H1 (cell line): ENCODE data around the gene LAMA3. TPM values are rescaled to one million over a fixed set of nuclear protein-coding genes. Genes with fewer than 3 reads are reported as not detected.

Experiments
- CTCF ChIA-PET: fragments of 300-600 bp; sonication (Branson Sonifier 250); formaldehyde crosslinking; loops from one replicate; lab custom pipeline; 2021; ENCODE audit not compliant: partially characterized antibody; lab: Charles Lee
- POLR2A ChIA-PET: fragments of 300-600 bp; sonication (Branson Sonifier 250); formaldehyde crosslinking; loops from one replicate; lab custom pipeline; 2021; ENCODE audit warnings: inconsistent platforms; ENCODE audit not compliant: partially characterized antibody; lab: Charles Lee
- DNase-seq, 2 experiments: peaks; one replicate each; pipeline versions ENCODE4 v3.0.0 to v3.0.0-alpha.2; 2010 to 2022; ENCODE audit warnings: low spot score in 2 of 2, low read depth in 1 of 2, mixed read lengths in 1 of 2
- FAIRE-seq: peaks from 2 replicates; lab custom pipeline; 2011; peaks lifted over from hg19 to GRCh38; lab: Jason Lieb, UNC
- H2AFZ ChIP-seq: 2 replicates; pipeline ENCODE4 v1.8.1; 2012; ENCODE audit warnings: low read length, inconsistent platforms
- H2AK5ac ChIP-seq: 2 replicates; pipeline ENCODE4 v1.6.1; 2013; ENCODE audit warnings: low read depth, low read length
- H2BK120ac ChIP-seq: replicated peaks from 2 replicates; pipeline ENCODE3; 2013; ENCODE audit warnings: low read depth, low read length, inconsistent platforms
- H2BK12ac ChIP-seq: 2 replicates; pipeline ENCODE4 v1.6.1; 2013; ENCODE audit warnings: low read depth, low read length
- H2BK15ac ChIP-seq: 2 replicates; pipeline ENCODE4 v1.6.1; 2013; ENCODE audit warnings: low read length
- H2BK20ac ChIP-seq: 2 replicates; pipeline ENCODE4 v1.6.1; 2013; ENCODE audit warnings: low read length
- H2BK5ac ChIP-seq: 2 replicates; pipeline ENCODE4 v1.6.1; 2013; ENCODE audit warnings: low read depth, low read length
- H3K14ac ChIP-seq: 2 replicates; pipeline ENCODE4 v1.6.1; 2013; ENCODE audit warnings: inconsistent platforms; ENCODE audit not compliant: insufficient read length
- H3K18ac ChIP-seq: 2 replicates; pipeline ENCODE4 v1.6.1; 2013; ENCODE audit warnings: low read length; ENCODE audit errors: extremely low read depth
- H3K23ac ChIP-seq: 2 replicates; pipeline ENCODE4 v1.6.1; 2013; ENCODE audit warnings: inconsistent platforms; ENCODE audit not compliant: insufficient read length
- H3K23me2 ChIP-seq: 2 replicates; pipeline ENCODE4 v1.6.1; 2013; ENCODE audit warnings: low read depth, low read length
- H3K27ac ChIP-seq: 2 replicates; pipeline ENCODE4 v1.6.1; 2011; ENCODE audit warnings: low read depth, low read length, inconsistent platforms
- H3K27me3 ChIP-seq, 4 experiments: replicated peaks in 1 of 4; 1 replicate in 1 of 4; 2 replicates in 3 of 4; pipeline versions ENCODE4 v1.6.1 to v1.8.1; 2011 to 2013; ENCODE audit warnings: low read length in 3 of 4, mild to moderate bottlenecking in 3 of 4, inconsistent platforms in 2 of 4, mixed read lengths in 2 of 4, moderate library complexity in 1 of 4; ENCODE audit not compliant: control insufficient read depth in 3 of 4, insufficient read depth in 3 of 4; ENCODE audit errors: extremely low read depth in 1 of 4
- H3K36me3 ChIP-seq, 4 experiments: 2 replicates each; pipeline versions ENCODE4 v1.6.1 to v1.8.1; 2011 to 2013; ENCODE audit warnings: mild to moderate bottlenecking in 4 of 4, low read length in 3 of 4, moderate library complexity in 2 of 4, control low read depth in 1 of 4, inconsistent platforms in 1 of 4; ENCODE audit not compliant: insufficient read depth in 4 of 4, control insufficient read depth in 2 of 4
- H3K4ac ChIP-seq: replicated peaks from 2 replicates; pipeline ENCODE3; 2013; ENCODE audit warnings: low read length, low read depth, mixed read lengths, inconsistent platforms; ENCODE audit not compliant: insufficient read length
- H3K4me1 ChIP-seq, 4 experiments: replicated peaks in 1 of 4; 1 replicate in 1 of 4; 2 replicates in 3 of 4; pipeline versions ENCODE4 v1.6.1 to v1.8.1; 2011 to 2013; ENCODE audit warnings: low read length in 3 of 4, inconsistent platforms in 2 of 4, mixed read lengths in 1 of 4; ENCODE audit not compliant: insufficient read depth in 4 of 4, control insufficient read depth in 3 of 4
- H3K4me2 ChIP-seq, 2 experiments: 2 replicates each; pipeline versions ENCODE4 v1.6.1 to v1.8.1; 2011 to 2013; ENCODE audit warnings: low read depth in 2 of 2, low read length in 2 of 2, control low read depth in 1 of 2, inconsistent platforms in 1 of 2, mild to moderate bottlenecking in 1 of 2; ENCODE audit not compliant: insufficient read depth in 1 of 2
- H3K4me3 ChIP-seq, 4 experiments: fragments of 200-600, 300-600 bp in 1 of 4; sonication (generic), shearing (Covaris generic), sonication (Bioruptor Twin) in 1 of 4; 2 replicates each; pipeline versions ENCODE4 v1.5.1 to v1.8.1; 2011 to 2016; ENCODE audit warnings: low read length in 4 of 4, low read depth in 3 of 4, control low read depth in 2 of 4, inconsistent platforms in 2 of 4, mild to moderate bottlenecking in 2 of 4, mixed read lengths in 1 of 4, moderate library complexity in 1 of 4; ENCODE audit not compliant: insufficient read depth in 2 of 4; ENCODE audit errors: extremely low read depth in 1 of 4
- H3K56ac ChIP-seq: replicated peaks from 2 replicates; pipeline ENCODE3; 2013; ENCODE audit warnings: low read depth, mild to moderate bottlenecking, mixed read lengths, low read length, inconsistent platforms; ENCODE audit not compliant: insufficient read length
- H3K79me1 ChIP-seq: 2 replicates; pipeline ENCODE4 v1.6.1; 2013; ENCODE audit warnings: low read depth, low read length, control low read depth
- H3K79me2 ChIP-seq, 2 experiments: 2 replicates each; pipeline versions ENCODE4 v1.6.1 to v1.8.1; 2012 to 2013; ENCODE audit warnings: low read length in 2 of 2, mild to moderate bottlenecking in 2 of 2, inconsistent platforms in 1 of 2; ENCODE audit not compliant: insufficient read depth in 2 of 2, control insufficient read depth in 1 of 2
- H3K9ac ChIP-seq, 4 experiments: replicated peaks in 1 of 4; 1 replicate in 1 of 4; 2 replicates in 3 of 4; pipeline versions ENCODE4 v1.6.1 to v1.8.1; 2011 to 2013; ENCODE audit warnings: low read depth in 3 of 4, low read length in 3 of 4, control low read depth in 2 of 4, mild to moderate bottlenecking in 2 of 4, moderate library complexity in 2 of 4, inconsistent platforms in 1 of 4; ENCODE audit errors: extremely low read depth in 1 of 4
- H3K9me3 ChIP-seq, 2 experiments: 2 replicates each; pipeline versions ENCODE4 v1.6.1 to v1.8.1; 2012 to 2013; ENCODE audit warnings: mild to moderate bottlenecking in 2 of 2, moderate library complexity in 2 of 2, control low read depth in 1 of 2, inconsistent platforms in 1 of 2, low read depth in 1 of 2, low read length in 1 of 2, mixed read lengths in 1 of 2; ENCODE audit not compliant: insufficient read depth in 2 of 2
- H4K20me1 ChIP-seq, 2 experiments: replicated peaks in 1 of 2; 2 replicates each; pipeline versions ENCODE3 to v1.8.1; 2011 to 2013; ENCODE audit warnings: inconsistent platforms in 2 of 2, low read length in 2 of 2, mild to moderate bottlenecking in 1 of 2; ENCODE audit not compliant: insufficient read depth in 2 of 2, control insufficient read depth in 1 of 2
- H4K5ac ChIP-seq: 2 replicates; pipeline ENCODE4 v1.6.1; 2013; ENCODE audit warnings: low read length, low read depth, mixed read lengths, inconsistent platforms; ENCODE audit not compliant: insufficient read length
- H4K8ac ChIP-seq: 2 replicates; pipeline ENCODE4 v1.8.0; 2013; ENCODE audit warnings: mild to moderate bottlenecking, moderate library complexity, low read length, inconsistent platforms; ENCODE audit not compliant: insufficient read depth; ENCODE audit errors: extremely low read depth
- H4K91ac ChIP-seq: replicated peaks from 2 replicates; pipeline ENCODE3; 2013; ENCODE audit warnings: low read length, mixed read lengths, inconsistent platforms; ENCODE audit not compliant: insufficient read length
- CBX5 ChIP-seq: fragments of 300-800, 300-1000 bp; sonication (generic); IDR thresholded peaks from 2 replicates; pipeline ENCODE4 v1.7.1; 2016; ENCODE audit warnings: antibody characterized with exemption, low read length, low read depth
- CBX8 ChIP-seq: fragments of 300-800, 300-1000 bp; sonication (generic); IDR thresholded peaks from 2 replicates; pipeline ENCODE4 v1.7.1; 2016; ENCODE audit warnings: low read depth, low read length, borderline replicate concordance
- CHD2 ChIP-seq: IDR thresholded peaks from 2 replicates; pipeline ENCODE4 v1.6.1; 2012; ENCODE audit warnings: low read length, improper control_type of control experiment
- PHF8 ChIP-seq: fragments of 200-600 bp; sonication (generic); conservative IDR thresholded peaks from 2 replicates; pipeline ENCODE4 v1.7.1; 2012; ENCODE audit warnings: low read depth, mild to moderate bottlenecking, inconsistent platforms, low read length, moderate library complexity
- polyA plus RNA-seq, 7 experiments: library from polyadenylated mRNA; depleted of rRNA in 3 of 7; stranded (reverse) in 5 of 7; unstranded in 2 of 7; fragments of >200 nt in 5 of 7; fragments of 200-250 nt in 2 of 7; gene quantifications; 1 replicate in 5 of 7; 2 replicates in 1 of 7; 4 replicates in 1 of 7; pipeline versions ENCODE4 v1.2.1 to v1.2.3, GENCODE V29; 2011 to 2013; ENCODE audit warnings: missing spikeins in 2 of 7, mixed read lengths in 2 of 7
- total RNA-seq: library from RNA; stranded (reverse); fragmentation: NEBNext Ultra II Directional; extraction: Animal tissue kit (Norgen Biotek cat#: 25700); gene quantifications from 2 replicates; pipeline ENCODE4 v1.2.1, GENCODE V29; 2021

Gene LAMA3
- total and polyA plus RNA-seq, 2 of the 8 experiments (the other 6 are each of a cell fraction or from before 2014, with no cell fraction given): 0.76 to 5.0 TPM

DNA sequence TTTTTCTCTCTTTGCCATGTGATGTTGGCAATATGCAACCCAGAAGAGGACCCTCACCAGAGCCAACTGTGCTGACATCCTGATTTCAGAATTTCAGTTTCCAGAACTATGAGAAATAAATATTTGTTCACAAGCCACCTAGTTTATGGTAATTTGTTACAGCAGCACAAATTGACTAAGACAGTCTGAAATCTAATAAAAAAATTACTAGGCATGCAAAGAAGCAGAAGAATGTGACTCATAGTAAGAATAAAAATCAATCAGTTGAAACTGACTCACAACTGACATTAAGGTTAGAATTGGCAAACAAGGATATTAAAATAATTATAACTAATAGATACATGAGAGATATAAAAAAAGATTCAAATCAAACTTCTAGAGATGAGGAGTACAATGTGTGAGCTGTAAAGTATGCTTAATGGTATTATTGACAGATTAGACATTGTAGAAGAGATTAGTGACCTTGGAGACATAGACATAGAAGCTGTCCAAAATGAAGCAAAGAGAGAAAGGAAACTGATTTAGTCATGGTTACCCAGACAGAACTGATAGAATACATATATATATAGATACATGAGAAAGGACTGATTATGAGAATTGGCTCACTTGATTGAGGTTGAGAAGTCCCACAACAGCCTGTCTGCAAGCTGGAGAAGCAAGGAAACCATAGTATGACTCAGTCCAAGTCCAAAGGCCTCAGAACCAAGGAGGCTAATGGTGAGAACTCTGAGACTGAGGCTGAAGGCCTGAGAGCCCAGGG, 297.5 kb downstream of the LAMA3 start:
- Histone ChIP-seq H3K9me3 (no peaks in the 10 kb centered on the region), H3K4ac (no peak overlapping the region), H2BK5ac (no peak overlapping the region), H2BK120ac (no peak overlapping the region), H3K23me2 (no peaks in the 10 kb centered on the region; the same call in 1 of the 2 replicates), H3K27ac (no peak overlapping the region), H2BK12ac (no peak overlapping the region), H3K9ac (no peak overlapping the region), H2BK15ac (no peak overlapping the region), H3K14ac (no peak overlapping the region), H3K56ac (no peak overlapping the region), H3K18ac (no peak overlapping the region), H4K91ac (no peak overlapping the region), H2BK20ac (no peak overlapping the region), H3K27me3 (no peaks in the 10 kb centered on the region), H3K79me2 (no peaks in the 10 kb centered on the region), H2AFZ (no peak overlapping the region), H3K4me3 (no peak overlapping the region), H2AK5ac (no peak overlapping the region), H3K79me1 (no peaks in the 10 kb centered on the region), H3K36me3 (no peaks in the 10 kb centered on the region), H3K4me2 (no peak overlapping the region), H4K5ac (no peak overlapping the region), H4K8ac (no peak overlapping the region), H3K23ac (no peak overlapping the region), H3K4me1 (peaks cover 0 to 5% (median 0%) of the 10 kb centered on the region in 4 experiments; a peak in 2 of 7 replicates), H4K20me1 (no peaks in the 10 kb centered on the region)
- ChIA-PET CTCF (no interaction called here), POLR2A (interaction anchor here (1.5 kb wide), 1 partner anchor 31 kb away, joined by 3 read pairs; no protein-coding TSS in a partner anchor)
- DNase-seq: no peak
- FAIRE-seq: no peak
- TF ChIP-seq CBX8: no peak
- TF ChIP-seq CBX5: no peak
- TF ChIP-seq PHF8: no peak
- TF ChIP-seq CHD2: no peak
